CD14-positive monocyte (primary cell): Measurements from ENCODE around the gene BPIFB1. TPM values are rescaled to one million over a fixed set of nuclear protein-coding genes. Genes with fewer than 3 reads are reported as not detected.

Source experiments
- DNase-seq, 3 donors: peaks; one replicate each; pipeline ENCODE4 v3.0.0-alpha.2; 2011 to 2022
- H2AFZ ChIP-seq: 2 replicates; pipeline ENCODE4 v1.6.0; 2012; ENCODE audit warnings: mild to moderate bottlenecking, low read depth, low read length, inconsistent platforms; ENCODE audit not compliant: insufficient read depth, poor library complexity, severe bottlenecking
- H3K27ac ChIP-seq, 2 donors: 1 replicate in 1 of 2; 2 replicates in 1 of 2; pipeline ENCODE4 v1.5.1; 2012 to 2013; ENCODE audit warnings: low read length in 2 of 2, control low read depth in 1 of 2, inconsistent platforms in 1 of 2, low read depth in 1 of 2, mild to moderate bottlenecking in 1 of 2
- H3K27me3 ChIP-seq, 2 donors: one replicate each; pipeline versions ENCODE4 v1.6.0 to v1.6.1; 2011 to 2013; ENCODE audit warnings: low read length in 2 of 2; ENCODE audit not compliant: control insufficient read depth in 2 of 2, insufficient read depth in 2 of 2
- H3K36me3 ChIP-seq, 2 donors: replicated peaks in 1 of 2; 1 replicate in 1 of 2; 2 replicates in 1 of 2; pipeline versions ENCODE4 v1.5.1 to v1.6.1; 2012 to 2013; ENCODE audit warnings: low read length in 2 of 2, control low read depth in 1 of 2, inconsistent platforms in 1 of 2, mild to moderate bottlenecking in 1 of 2; ENCODE audit not compliant: insufficient read depth in 2 of 2, control insufficient read depth in 1 of 2
- H3K4me1 ChIP-seq, 2 donors: 1 replicate in 1 of 2; 2 replicates in 1 of 2; pipeline versions ENCODE4 v1.5.1 to v1.6.1; 2012 to 2013; ENCODE audit warnings: low read length in 2 of 2, control low read depth in 1 of 2, inconsistent platforms in 1 of 2, mild to moderate bottlenecking in 1 of 2, moderate library complexity in 1 of 2; ENCODE audit not compliant: insufficient read depth in 2 of 2, control insufficient read depth in 1 of 2
- H3K4me2 ChIP-seq: replicated peaks from 2 replicates; pipeline ENCODE3; 2012; ENCODE audit warnings: low read length, moderate library complexity, mild to moderate bottlenecking; ENCODE audit not compliant: poor library complexity, severe bottlenecking; ENCODE audit errors: extremely low read depth
- H3K4me3 ChIP-seq, 3 experiments: fragments of 200-600 bp in 1 of 3; sonication (generic) in 1 of 3; replicated peaks in 1 of 3; 1 replicate in 2 of 3; 2 replicates in 1 of 3; pipeline ENCODE4 v1.5.1; 2011 to 2013; ENCODE audit warnings: low read length in 3 of 3, mild to moderate bottlenecking in 3 of 3, control low read depth in 2 of 3, low read depth in 2 of 3, inconsistent platforms in 1 of 3, moderate library complexity in 1 of 3
- H3K79me2 ChIP-seq: 2 replicates; pipeline ENCODE4 v1.6.0; 2012; ENCODE audit warnings: mild to moderate bottlenecking, control low read depth, inconsistent platforms, low read length, moderate library complexity; ENCODE audit not compliant: insufficient read depth
- H3K9ac ChIP-seq: 2 replicates; pipeline ENCODE4 v1.6.0; 2017; ENCODE audit warnings: low read length, mild to moderate bottlenecking; ENCODE audit not compliant: insufficient read depth, poor library complexity, severe bottlenecking
- H3K9me3 ChIP-seq, 2 donors: replicated peaks in 1 of 2; 1 replicate in 1 of 2; 2 replicates in 1 of 2; pipeline versions ENCODE4 v1.5.1 to v1.6.1; 2012 to 2013; ENCODE audit warnings: low read length in 2 of 2, control low read depth in 1 of 2; ENCODE audit not compliant: control insufficient read depth in 1 of 2, insufficient read depth in 1 of 2
- H4K20me1 ChIP-seq: 2 replicates; pipeline ENCODE4 v1.6.0; 2012; ENCODE audit warnings: mild to moderate bottlenecking, low read length, control low read depth, moderate library complexity; ENCODE audit not compliant: insufficient read depth
- H3K27ac Mint-ChIP-seq, 7 donors: one replicate each; pipeline ENCODE4 v1.8.0; 2020; ENCODE audit warnings: mild to moderate bottlenecking in 7 of 7, mixed read lengths in 7 of 7, moderate library complexity in 6 of 7, inconsistent platforms in 2 of 7
- H3K27me3 Mint-ChIP-seq, 3 donors: one replicate each; pipeline ENCODE4 v1.8.0; 2021 to 2022; ENCODE audit warnings: low read depth in 3 of 3, mild to moderate bottlenecking in 3 of 3, mixed read lengths in 3 of 3, moderate library complexity in 3 of 3, inconsistent platforms in 1 of 3
- H3K36me3 Mint-ChIP-seq, 2 donors: one replicate each; pipeline ENCODE4 v1.8.0; 2020; ENCODE audit warnings: mixed read lengths in 2 of 2, inconsistent platforms in 1 of 2, mild to moderate bottlenecking in 1 of 2
- H3K4me1 Mint-ChIP-seq: one replicate; pipeline ENCODE4 v1.8.0; 2020; ENCODE audit warnings: mild to moderate bottlenecking, mixed read lengths
- H3K4me3 Mint-ChIP-seq, 2 donors: one replicate each; pipeline ENCODE4 v1.8.0; 2020; ENCODE audit warnings: mild to moderate bottlenecking in 2 of 2, mixed read lengths in 2 of 2, moderate library complexity in 1 of 2
- H3K9me3 Mint-ChIP-seq, 7 donors: one replicate each; pipeline ENCODE4 v1.8.0; 2020 to 2022; ENCODE audit warnings: mixed read lengths in 7 of 7, mild to moderate bottlenecking in 6 of 7, moderate library complexity in 6 of 7, inconsistent platforms in 2 of 7
- WGBS: methylation state at CpG from one replicate; pipeline ENCODE4 v1.1.5; 2013; ENCODE audit warnings: missing lambda C conversion rate; ENCODE audit not compliant: insufficient coverage; 5-methylcytosine and 5-hydroxymethylcytosine counted together
- intact Hi-C, 2 donors: fragments of 100-400 bp; cut with micrococcal nuclease; formaldehyde crosslinking; loops; one replicate each; pipeline versions ENCODE4 v1.15.0 to v1.15.1; 2023
- polyA plus RNA-seq, 3 donors: library from polyadenylated mRNA; depleted of rRNA in 1 of 3; unstranded in 2 of 3; stranded (reverse) in 1 of 3; fragments of 300-500 nt in 2 of 3; fragments of >200 nt in 1 of 3; fragmentation: Illumina TruSeq in 2 of 3; gene quantifications; 1 replicate in 2 of 3; 2 replicates in 1 of 3; pipeline ENCODE4 v1.2.3, GENCODE V29; 2012 to 2021
- TF ChIP-seq, protein P1 (sequence below): fragments of 200-600 bp; IDR thresholded peaks from one replicate; pipeline ENCODE4 v1.8.0; 2022; ENCODE audit warnings: antibody characterized with exemption, mild to moderate bottlenecking

The BPIFB1 gene
- polyA plus RNA-seq, 3 donors, result not detected

DNA sequence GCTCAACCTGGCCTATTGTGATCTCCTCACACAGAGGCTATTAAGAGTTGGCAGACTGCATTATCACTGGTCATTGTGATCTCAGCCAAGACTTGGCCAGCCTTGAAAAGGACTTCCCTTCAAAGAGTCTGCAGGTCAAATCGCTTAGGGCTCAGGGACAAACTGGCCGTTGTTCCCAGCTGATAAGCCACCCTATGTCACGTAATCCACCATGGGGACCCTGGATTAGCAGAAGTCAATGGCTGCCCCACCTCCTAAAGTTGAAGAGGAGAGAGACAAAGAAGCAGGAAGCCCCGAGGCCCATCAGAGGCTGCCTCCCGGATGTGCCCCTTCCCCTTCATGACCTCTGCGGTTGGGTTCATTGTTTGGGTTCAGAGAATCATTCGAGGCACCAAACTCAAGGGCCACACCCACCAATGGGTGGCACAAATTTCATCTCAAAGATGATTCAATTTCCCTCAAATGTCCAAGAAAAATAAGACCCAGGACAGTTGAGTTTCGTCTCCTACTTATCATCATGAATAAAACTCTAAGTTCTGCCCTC, 56.6 kb downstream of the BPIFB1 start:
- H4K20me1 ChIP-seq, result no peaks in the 10 kb centered on the region
- no peaks in the 10 kb centered on the region for H3K79me2 ChIP-seq
- H3K4me1 Mint-ChIP-seq, result no peaks in the 10 kb centered on the region
- H3K36me3 Mint-ChIP-seq, result no peaks in the 10 kb centered on the region
- peaks cover 0 to 1% (median 0%) of the 10 kb centered on the region in 7 donors for H3K9me3 Mint-ChIP-seq
- intact Hi-C loops, result no loop called here
- no peak overlapping the region for H3K4me2 ChIP-seq
- no peaks in the 10 kb centered on the region for H3K36me3 ChIP-seq
- no peak overlapping the region for H3K9ac ChIP-seq
- no peak overlapping the region for H3K4me3 ChIP-seq
- no peaks in the 10 kb centered on the region for H3K9me3 ChIP-seq
- TF ChIP-seq, protein P1, sequence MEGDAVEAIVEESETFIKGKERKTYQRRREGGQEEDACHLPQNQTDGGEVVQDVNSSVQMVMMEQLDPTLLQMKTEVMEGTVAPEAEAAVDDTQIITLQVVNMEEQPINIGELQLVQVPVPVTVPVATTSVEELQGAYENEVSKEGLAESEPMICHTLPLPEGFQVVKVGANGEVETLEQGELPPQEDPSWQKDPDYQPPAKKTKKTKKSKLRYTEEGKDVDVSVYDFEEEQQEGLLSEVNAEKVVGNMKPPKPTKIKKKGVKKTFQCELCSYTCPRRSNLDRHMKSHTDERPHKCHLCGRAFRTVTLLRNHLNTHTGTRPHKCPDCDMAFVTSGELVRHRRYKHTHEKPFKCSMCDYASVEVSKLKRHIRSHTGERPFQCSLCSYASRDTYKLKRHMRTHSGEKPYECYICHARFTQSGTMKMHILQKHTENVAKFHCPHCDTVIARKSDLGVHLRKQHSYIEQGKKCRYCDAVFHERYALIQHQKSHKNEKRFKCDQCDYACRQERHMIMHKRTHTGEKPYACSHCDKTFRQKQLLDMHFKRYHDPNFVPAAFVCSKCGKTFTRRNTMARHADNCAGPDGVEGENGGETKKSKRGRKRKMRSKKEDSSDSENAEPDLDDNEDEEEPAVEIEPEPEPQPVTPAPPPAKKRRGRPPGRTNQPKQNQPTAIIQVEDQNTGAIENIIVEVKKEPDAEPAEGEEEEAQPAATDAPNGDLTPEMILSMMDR, result no peak
- DNase-seq, result no peak
- H3K4me3 Mint-ChIP-seq, result no peak overlapping the region
- H3K27ac ChIP-seq, result no peak overlapping the region
- peaks cover 0 to 2% (median 0%) of the 10 kb centered on the region in 3 donors for H3K27me3 Mint-ChIP-seq
- WGBS, result 77% methylated on average over 6 of the region's 8 CpGs
- H3K4me1 ChIP-seq, result no peaks in the 10 kb centered on the region
- H2AFZ ChIP-seq, result no peak overlapping the region
- no peak overlapping the region for H3K27ac Mint-ChIP-seq
- H3K27me3 ChIP-seq, result no peaks in the 10 kb centered on the region

- no peak overlapping the region for H3K27ac Mint-ChIP-seq
- no peaks in the 10 kb centered on the region for H3K27me3 ChIP-seq
- TF ChIP-seq, protein P1, result no peak
Measured at GRCh38 chr20:33343521-33343920, 60.5 kb downstream of the BPIFB1 start.

More at GRCh38 chr20:33343521-33343920, 60.5 kb downstream of the BPIFB1 start:
- DNase-seq, result no peak
- 98% methylated on average over 4 of the region's 4 CpGs for WGBS
- Mint-ChIP-seq H3K27me3 (peaks cover 0 to 3% (median 2%) of the 10 kb centered on the region in 3 donors), H3K4me3 (no peak overlapping the region), H3K4me1 (no peaks in the 10 kb centered on the region), H3K36me3 (peaks cover 0 to 3% of the 10 kb centered on the region in 2 donors), H3K9me3 (peaks cover 0 to 1% (median 0%) of the 10 kb centered on the region in 7 donors)
- Histone ChIP-seq H3K27ac (no peak overlapping the region), H2AFZ (no peak overlapping the region), H3K4me2 (no peak overlapping the region), H3K9ac (no peak overlapping the region), H4K20me1 (no peaks in the 10 kb centered on the region), H3K36me3 (no peaks in the 10 kb centered on the region), H3K79me2 (no peaks in the 10 kb centered on the region), H3K9me3 (no peaks in the 10 kb centered on the region), H3K4me3 (no peak overlapping the region), H3K4me1 (no peaks in the 10 kb centered on the region)
- intact Hi-C loops, result no loop called here
